HG03439 (cell line): ENCODE results near the gene GRIK2.

ENCODE experiments used
- ATAC-seq: cut with Tn5 transposase; IDR thresholded peaks from one replicate; pipeline ENCODE4 v1.9.1; 2021; ENCODE audit warnings: mild to moderate bottlenecking, moderate library complexity; ENCODE audit not compliant: unreplicated experiment

Gene GRIK2

DNA sequence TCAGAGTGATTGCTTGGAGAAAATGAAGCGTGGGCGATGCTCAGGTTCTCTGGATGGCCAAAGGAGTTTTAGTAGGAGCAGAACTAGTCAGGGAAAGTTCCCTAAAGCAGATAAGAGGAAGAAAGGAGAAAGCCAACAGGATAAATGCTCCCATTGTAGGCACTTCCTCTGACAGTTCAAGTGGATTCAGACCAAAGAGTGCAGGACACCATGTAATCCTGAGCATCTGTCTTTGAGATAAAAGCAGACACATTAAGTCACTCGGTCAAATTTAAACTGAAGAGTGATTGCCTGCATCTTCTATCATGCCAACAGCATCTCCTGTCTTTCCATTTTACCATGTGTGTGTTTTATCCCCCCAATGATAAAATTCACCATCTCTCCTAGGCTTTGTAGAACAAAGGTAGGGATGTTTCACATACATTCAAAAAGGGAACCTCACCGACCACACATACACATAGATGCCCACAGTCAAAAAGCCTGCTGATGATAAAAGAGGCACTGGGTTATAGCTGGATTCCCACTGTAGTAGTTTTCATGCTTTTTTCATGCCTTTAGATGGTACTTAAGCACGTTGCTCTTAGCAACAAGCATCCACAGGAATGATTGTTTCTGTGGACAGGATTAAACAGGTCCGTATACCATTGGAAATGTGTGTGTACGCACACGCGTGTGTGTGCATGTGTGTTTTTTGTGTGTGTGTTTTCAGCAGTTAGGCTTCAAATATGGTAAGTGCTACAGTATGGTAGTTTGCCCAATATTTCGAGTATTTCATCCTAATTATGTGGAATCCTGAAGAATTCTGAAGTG lies 7.0 kb downstream of the GRIK2 start:
- ATAC-seq, result no peak

GRCh38 chr6:101401171-101401570 lies 7.7 kb downstream of the GRIK2 start:
- no peak for ATAC-seq

GRCh38 chr6:101401792-101402621 lies 8.5 kb downstream of the GRIK2 start:
- no peak for ATAC-seq

GRCh38 chr6:101402622-101403031 lies 9.1 kb downstream of the GRIK2 start:
- ATAC-seq, result no peak

- ATAC-seq, result no peak
These were observed 9.9 kb downstream of the GRIK2 start for GRCh38 chr6:101403216-101403945.

DNA sequence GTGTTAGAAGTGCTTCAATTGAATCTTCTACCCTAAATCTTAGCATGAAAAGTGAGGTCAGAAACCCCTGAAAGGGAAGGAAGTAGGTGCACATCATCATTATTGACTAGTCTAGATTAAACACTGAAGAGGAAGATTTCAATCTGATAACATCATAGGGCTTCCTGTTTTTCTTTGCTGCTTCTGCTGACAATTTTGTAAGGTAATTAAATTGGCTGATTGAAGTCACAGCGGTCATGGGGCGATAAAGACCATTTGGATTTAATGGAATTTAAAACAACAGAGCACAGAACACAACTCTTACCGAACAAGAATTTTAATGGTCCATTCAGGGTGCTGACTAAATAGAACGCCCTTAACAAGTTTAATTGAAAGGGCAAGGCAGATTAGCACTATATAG lies 11.3 kb downstream of the GRIK2 start:
- ATAC-seq, result no peak

DNA sequence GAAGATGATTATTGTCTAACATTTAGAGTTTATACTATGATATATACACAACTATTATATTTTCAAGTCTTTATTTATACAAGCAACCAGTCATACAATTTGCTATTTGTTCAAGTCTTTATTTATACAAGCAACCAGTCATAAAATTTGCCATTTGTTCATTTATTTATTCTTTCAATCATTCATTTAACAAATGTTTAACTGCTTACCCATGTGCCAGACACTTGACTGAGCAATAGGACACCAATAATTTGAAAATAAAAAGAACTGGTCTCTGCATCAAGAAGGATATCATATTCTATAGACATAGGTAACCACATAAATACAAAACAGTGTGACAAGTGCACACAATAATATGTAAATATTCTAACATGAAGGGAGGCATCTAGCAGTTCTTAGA lies 20.3 kb downstream of the GRIK2 start:
- ATAC-seq, result no peak

DNA sequence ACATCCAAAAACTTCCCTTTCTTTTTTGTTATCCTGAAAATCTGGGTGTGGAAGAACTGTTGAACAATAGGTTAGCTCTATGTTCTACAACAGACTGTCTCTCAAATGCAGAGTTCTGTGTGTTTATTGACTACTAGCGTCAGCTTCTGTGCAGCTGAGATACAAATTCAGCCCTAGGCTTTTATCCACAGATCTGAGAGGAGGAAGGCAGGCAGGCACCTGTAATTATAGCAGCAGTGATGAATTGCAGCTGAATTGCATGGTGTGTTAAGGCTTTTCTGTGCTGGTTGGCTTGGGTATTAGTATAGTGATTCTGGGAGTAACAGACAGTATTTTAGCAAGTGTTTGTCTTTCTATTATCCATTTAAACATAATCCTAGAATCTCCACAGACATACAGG lies 24.4 kb downstream of the GRIK2 start:
- ATAC-seq, result no peak

- no peak for ATAC-seq
These were observed 28.7 kb downstream of the GRIK2 start for GRCh38 chr6:101422251-101422650.

DNA sequence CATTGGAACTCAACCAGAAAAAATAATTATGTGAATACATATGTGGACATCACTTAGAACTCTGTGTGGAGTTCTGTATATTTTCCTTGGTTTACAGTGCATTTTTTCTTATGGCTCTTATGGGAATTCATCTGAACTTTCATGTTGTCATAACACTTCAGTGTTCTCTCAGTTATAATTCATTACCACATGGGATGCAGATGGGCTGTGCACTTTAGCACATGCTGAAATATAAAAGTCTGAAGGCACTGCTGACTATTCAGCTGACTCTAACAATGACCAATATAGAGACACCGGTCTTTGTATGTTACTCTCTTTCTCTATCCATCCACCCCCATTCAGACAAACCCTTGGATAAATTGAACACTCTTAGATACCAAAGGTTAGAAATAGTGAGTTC lies 29.3 kb downstream of the GRIK2 start:
- no peak for ATAC-seq

DNA sequence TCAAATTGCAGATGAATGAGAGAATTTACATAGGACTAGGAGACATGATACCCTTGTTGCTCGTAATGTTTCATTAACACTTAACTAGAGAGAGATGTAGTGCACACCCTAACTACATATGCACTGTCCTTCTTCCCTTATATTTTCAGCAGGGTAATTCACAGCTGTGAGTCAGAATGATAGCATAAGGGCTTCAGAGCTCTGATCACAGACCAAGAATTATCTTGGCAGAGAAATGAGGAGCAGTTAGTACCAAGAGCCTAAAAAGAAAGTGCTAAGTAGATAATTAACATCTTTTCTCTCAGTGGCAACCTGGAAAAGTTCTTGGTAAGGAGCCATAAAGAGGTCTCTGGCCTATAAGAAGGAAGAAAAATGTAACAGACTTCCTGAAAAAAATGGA lies 35.8 kb downstream of the GRIK2 start:
- ATAC-seq, result no peak

DNA sequence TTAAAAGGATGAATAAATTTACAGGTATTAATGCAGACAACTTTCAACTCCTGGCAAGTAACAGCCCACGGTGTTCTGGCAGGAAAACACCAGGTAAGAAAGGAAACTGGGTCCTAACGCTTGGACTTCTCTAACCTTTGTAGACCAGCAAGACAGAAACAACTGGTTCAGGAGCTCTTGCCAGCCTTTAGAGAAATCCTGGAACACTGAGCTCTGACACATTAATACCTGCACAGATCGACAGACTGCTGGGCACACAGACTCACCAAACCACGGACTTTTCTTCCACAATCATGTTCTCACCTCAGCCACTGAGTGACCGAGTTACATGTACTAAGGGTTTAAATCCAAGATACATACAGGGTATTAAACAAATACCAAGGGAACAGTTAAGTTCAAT lies 36.3 kb downstream of the GRIK2 start:
- ATAC-seq, result no peak

DNA sequence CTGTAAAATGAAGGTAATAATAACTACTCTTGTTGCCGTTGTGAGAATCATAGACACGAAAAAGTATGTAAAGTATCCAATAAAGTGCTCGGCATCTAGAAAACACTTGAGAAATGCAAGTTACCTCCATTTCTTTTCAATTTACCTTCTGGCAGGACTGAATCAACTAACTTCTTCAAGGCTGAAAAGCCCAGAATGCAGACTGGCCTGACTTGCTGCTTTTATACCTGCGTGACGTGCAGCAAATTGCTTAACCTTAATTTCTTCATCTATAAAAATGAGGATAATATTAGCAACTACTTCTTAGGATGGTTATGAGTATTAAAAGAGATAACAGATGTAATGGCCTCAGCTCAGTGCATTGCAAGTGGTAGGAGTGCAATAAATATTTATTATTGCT lies 39.6 kb downstream of the GRIK2 start:
- ATAC-seq, result no peak

DNA sequence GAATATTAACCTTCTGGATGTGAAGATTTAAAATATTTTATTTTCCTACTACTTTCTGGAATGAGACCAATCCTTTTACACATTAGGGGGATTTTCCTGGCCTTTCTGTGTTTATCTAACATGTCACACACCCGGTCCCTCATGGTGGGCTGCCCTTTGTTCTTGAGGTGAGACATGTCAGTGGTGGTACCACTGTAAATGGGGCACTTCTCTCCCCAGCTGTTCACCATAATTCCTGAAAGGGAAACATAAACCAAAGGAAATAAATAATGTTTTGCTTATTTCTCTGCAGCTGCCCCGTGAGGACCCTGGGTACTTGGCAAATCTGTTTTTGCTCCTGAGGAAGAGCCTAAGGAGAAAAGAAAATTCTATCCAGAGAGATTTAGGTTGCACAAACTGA lies 41.1 kb downstream of the GRIK2 start:
- no peak for ATAC-seq

GRCh38 chr6:101435038-101435437 lies 41.5 kb downstream of the GRIK2 start:
- no peak for ATAC-seq

DNA sequence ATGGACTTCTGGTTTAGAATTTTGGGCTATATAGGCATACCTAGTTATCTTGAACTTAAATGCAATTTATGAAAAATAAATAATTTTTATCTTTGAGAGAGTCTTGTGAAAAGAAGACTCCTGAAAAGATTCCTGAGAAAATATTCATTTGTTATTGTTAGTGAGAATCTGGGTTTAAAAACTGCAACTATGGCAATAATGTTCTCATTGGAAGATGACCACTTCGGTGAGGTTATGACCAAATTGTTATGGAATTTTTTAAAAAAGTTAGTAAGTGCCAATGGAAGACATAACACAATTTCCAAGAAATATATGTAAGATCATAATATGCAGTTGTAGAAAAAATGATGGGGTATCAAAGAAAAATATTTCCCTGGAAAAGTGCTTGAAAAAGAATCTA lies 46.3 kb downstream of the GRIK2 start:
- ATAC-seq, result no peak

DNA sequence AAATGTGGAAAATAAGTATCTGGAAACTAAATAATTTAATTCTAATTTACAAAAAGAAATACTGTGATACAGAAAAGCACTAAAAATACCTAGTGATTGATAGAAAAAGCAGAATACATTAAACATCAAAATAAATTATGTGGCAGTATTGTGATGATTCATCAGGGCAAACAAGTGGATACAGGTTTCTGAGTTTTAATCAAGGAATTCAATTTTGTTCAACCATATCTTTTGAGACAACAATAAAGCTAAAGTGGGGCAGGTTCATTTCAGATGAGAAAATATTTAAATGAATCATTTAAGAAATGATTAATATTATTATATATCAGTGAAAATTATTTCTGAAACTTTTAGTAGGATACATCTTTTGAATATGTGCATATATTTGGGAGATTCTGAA lies 49.8 kb downstream of the GRIK2 start:
- no peak for ATAC-seq

DNA sequence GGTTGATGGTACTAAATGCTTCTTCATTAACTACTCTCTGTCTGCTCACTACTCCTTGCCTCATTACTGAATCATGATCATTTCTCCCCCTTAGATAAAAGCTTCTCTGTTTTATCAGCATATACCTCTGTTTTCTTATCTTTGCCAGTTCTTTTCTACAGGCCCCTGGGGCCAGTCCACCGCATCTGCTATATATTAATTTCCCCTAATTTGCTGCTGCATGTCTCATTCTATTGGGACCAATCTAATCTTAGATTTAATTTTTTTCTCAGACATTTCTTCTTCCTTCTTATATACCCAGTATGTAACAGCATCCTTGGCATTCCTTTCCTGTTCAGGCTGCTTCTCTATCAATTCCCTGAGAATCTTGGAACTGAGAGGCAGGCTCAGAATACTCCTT lies 51.2 kb downstream of the GRIK2 start:
- no peak for ATAC-seq

GRCh38 chr6:101445527-101445926 lies 52.0 kb downstream of the GRIK2 start:
- no peak for ATAC-seq

DNA sequence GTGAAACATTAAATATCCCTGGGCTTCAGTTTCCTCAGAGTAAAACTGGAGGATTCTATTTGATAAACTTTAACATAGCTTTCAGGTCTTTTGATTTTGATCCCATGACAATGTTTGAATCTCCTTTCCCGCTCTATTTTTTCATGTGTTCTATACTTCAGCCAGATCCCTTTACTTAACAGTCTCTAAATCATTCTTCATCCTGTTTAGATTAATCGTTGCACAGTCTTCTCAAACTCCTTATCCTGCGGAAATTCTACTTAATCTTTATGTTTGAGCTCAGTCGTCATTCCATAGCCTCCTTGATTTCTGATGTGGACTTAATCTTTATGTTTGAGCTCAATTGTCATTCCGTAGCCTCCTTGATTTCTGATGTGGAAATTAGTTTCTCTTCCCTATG lies 57.4 kb downstream of the GRIK2 start:
- no peak for ATAC-seq

DNA sequence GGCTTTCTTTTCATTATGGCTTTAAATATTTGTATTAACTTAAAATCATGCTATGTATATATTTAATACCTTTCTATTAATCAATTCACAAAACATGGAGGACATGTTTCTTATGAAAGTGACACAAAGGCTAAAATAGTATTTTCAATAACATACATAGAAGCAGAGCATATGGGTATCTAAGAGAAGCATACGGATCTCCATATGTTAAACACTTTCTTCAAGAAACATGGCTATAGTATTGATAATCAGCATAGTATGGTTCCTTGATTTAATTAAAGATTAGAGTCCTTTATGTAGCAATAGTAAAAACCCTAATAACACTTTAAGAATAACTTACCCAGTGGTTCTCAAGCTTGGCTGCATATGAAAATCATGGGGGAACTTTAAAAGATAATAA lies 58.5 kb downstream of the GRIK2 start:
- no peak for ATAC-seq

- no peak for ATAC-seq
These were observed 59.7 kb downstream of the GRIK2 start for GRCh38 chr6:101453221-101453620.
